Measurements from ENCODE around the gene WBP1L. TPM values are rescaled to one million over a fixed set of nuclear protein-coding genes. Genes with fewer than 3 reads are reported as not detected.
"Not testable (repeated sequence)": the region's sequence is repeated elsewhere in the genome, so short reads cannot be mapped to it uniquely, and the experiment has no call there.

WBP1L gene
- 31.7 TPM for polyA plus RNA-seq (2013, experiment 1 of 4)
- polyA plus RNA-seq (2013, experiment 2 of 4) = 37.3 TPM
- polyA plus RNA-seq (2013, experiment 3 of 4) = 23.9 TPM
- 28.6 TPM for polyA plus RNA-seq (2013, experiment 4 of 4)

GRCh38 chr10:102743588-102744373, at the start of gene WBP1L:
Gene WBP1L (plus strand): TSS chr10:102743948. CDS start chr10:102744054, 106 bp downstream.
- H3K27ac ChIP-seq (ENCODE audit: insufficient read depth, low read depth, low read length, poor library complexity, severe bottlenecking) = peak within 1 kb of the TSS; percentile 33

DNA sequence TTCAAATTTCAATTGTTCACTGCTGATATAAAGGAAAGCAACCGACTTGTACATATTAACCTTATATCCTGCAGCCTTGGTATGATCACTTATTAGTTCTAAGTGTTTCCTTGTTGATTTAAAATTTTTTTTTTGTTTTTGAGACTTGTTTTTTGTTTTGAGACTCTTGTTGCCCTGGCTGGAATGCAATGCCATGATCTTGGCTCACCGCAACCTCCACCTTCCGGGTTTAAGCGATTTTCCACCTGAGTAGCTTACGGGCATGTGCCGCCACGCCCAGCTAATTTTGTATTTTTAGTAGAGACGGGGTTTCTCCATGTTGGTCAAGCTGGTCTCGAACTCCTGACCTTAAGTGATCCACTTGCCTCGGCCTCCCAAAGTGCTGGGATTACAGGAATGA, 48.3 kb upstream of the WBP1L start:
- WGBS, 2 experiments = 92 to 94% methylated on average over 9 to 10 of the region's 10 CpGs
- H3K9me3 ChIP-seq (ENCODE audit: control insufficient read depth, low read length); H3K4me1 ChIP-seq (ENCODE audit: control insufficient read depth, insufficient read depth, low read length); H3K4me3 ChIP-seq (ENCODE audit: insufficient read depth, low read depth, low read length); H3K27me3 ChIP-seq (ENCODE audit: control insufficient read depth, insufficient read depth, low read length, poor library complexity, severe bottlenecking); H3K27ac ChIP-seq (ENCODE audit: insufficient read depth, low read depth, low read length, poor library complexity, severe bottlenecking): not testable (repeated sequence)
- H3K36me3 ChIP-seq (ENCODE audit: control insufficient read depth, insufficient read depth, low read length) = peaks cover 28% of the 10 kb centered on the region

More at GRCh38 chr10:102743588-102744373, at the start of gene WBP1L:
- H3K4me3 ChIP-seq (ENCODE audit: insufficient read depth, low read depth, low read length) = peak within 1 kb of the TSS; percentile 72
- no peaks in the 10 kb centered on the region for H3K36me3 ChIP-seq (ENCODE audit: control insufficient read depth, insufficient read depth, low read length)
- WGBS, 2 experiments = 1% methylated on average over 37 of the region's 37 CpGs
- no peaks in the 10 kb centered on the region for H3K27me3 ChIP-seq (ENCODE audit: control insufficient read depth, insufficient read depth, low read length, poor library complexity, severe bottlenecking)
- no peaks in the 10 kb centered on the region for H3K9me3 ChIP-seq (ENCODE audit: control insufficient read depth, low read length)
- H3K4me1 ChIP-seq (ENCODE audit: control insufficient read depth, insufficient read depth, low read length) = peaks cover 6% of the 10 kb centered on the region

GRCh38 chr10:102696736-102697135, 47.0 kb upstream of the WBP1L start:
- H3K27ac ChIP-seq (ENCODE audit: insufficient read depth, low read depth, low read length, poor library complexity, severe bottlenecking) = no peak overlapping the region
- H3K9me3 ChIP-seq (ENCODE audit: control insufficient read depth, low read length) = no peaks in the 10 kb centered on the region
- 96 to 99% methylated on average over 3 of the region's 3 CpGs for WGBS, 2 experiments
- peaks cover 28% of the 10 kb centered on the region for H3K36me3 ChIP-seq (ENCODE audit: control insufficient read depth, insufficient read depth, low read length)
- H3K4me1 ChIP-seq (ENCODE audit: control insufficient read depth, insufficient read depth, low read length) = no peaks in the 10 kb centered on the region
- no peak overlapping the region for H3K4me3 ChIP-seq (ENCODE audit: insufficient read depth, low read depth, low read length)
- H3K27me3 ChIP-seq (ENCODE audit: control insufficient read depth, insufficient read depth, low read length, poor library complexity, severe bottlenecking) = no peaks in the 10 kb centered on the region

DNA sequence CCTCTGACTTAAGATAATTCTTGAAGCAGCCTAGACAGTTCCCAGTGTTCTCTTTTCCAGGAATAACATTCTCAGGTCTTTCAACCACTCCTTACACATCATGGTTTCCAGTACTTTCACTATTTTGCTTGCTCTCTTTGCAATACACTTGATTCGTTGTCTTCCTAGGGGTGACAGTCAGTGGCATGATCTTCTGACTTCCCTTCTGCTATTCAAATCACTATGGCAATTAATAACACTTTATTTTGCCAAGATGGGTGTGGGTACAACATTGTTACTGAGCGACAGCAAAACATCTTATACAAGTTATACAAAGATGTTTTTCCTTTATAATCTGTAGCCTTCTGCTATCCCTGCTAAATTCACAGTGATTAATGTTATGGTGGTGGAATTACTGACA, 44.9 kb upstream of the WBP1L start:
- Histone ChIP-seq H3K9me3 (ENCODE audit: control insufficient read depth, low read length) (no peaks in the 10 kb centered on the region), H3K36me3 (ENCODE audit: control insufficient read depth, insufficient read depth, low read length) (peaks cover 32% of the 10 kb centered on the region), H3K27me3 (ENCODE audit: control insufficient read depth, insufficient read depth, low read length, poor library complexity, severe bottlenecking) (no peaks in the 10 kb centered on the region), H3K4me3 (ENCODE audit: insufficient read depth, low read depth, low read length) (no peak overlapping the region), H3K27ac (ENCODE audit: insufficient read depth, low read depth, low read length, poor library complexity, severe bottlenecking) (no peak overlapping the region), H3K4me1 (ENCODE audit: control insufficient read depth, insufficient read depth, low read length) (no peaks in the 10 kb centered on the region)
- 92 to 96% methylated on average over 1 to 2 of the region's 2 CpGs for WGBS, 2 experiments

DNA sequence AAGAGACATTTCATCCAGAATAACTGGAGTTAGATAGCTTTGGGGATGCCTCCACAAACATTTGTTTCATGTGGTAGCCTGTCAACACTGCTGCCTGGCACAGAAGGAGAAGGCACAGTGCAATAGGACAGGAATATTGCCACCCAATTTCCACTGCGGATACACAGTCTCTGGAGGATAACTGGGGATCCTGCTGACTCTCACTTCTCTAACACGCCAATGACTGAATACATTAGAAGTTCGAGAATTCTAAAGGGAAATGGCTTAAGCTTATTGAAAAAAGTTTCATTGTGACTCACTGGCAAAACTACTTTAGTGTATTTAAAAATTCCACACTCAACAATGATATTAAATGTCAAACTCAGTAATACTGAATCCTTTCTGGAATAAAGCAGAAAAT, 42.5 kb upstream of the WBP1L start:
- 95% methylated on average over 3 of the region's 3 CpGs for WGBS, 2 experiments
- Histone ChIP-seq H3K27me3 (ENCODE audit: control insufficient read depth, insufficient read depth, low read length, poor library complexity, severe bottlenecking) (no peaks in the 10 kb centered on the region), H3K9me3 (ENCODE audit: control insufficient read depth, low read length) (no peaks in the 10 kb centered on the region), H3K36me3 (ENCODE audit: control insufficient read depth, insufficient read depth, low read length) (peaks cover 32% of the 10 kb centered on the region), H3K4me1 (ENCODE audit: control insufficient read depth, insufficient read depth, low read length) (no peaks in the 10 kb centered on the region), H3K4me3 (ENCODE audit: insufficient read depth, low read depth, low read length) (no peak overlapping the region), H3K27ac (ENCODE audit: insufficient read depth, low read depth, low read length, poor library complexity, severe bottlenecking) (no peak overlapping the region)

DNA sequence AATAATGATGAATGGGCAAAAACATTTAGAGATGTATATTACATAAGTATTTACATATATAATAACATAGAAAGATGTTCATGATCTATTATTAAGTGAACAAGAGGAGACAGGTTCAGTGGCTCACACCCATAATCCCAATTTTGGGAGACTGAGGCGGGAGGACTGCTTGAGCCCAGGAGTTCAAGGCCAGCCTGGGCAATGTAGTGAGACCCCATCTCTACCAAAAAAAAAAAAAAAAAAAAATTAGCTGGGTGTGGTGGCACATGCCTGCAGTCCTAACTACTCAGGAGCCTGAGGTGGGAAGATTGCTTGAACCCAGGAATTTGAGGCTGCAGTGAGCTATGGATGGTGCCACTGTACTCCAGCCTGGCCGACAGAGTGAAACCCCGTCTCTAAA, 42.0 kb upstream of the WBP1L start:
- no peak overlapping the region for H3K27ac ChIP-seq (ENCODE audit: insufficient read depth, low read depth, low read length, poor library complexity, severe bottlenecking)
- H3K4me1 ChIP-seq (ENCODE audit: control insufficient read depth, insufficient read depth, low read length) = no peaks in the 10 kb centered on the region
- 94 to 100% methylated on average over 1 to 2 of the region's 3 CpGs for WGBS, 2 experiments
- H3K4me3 ChIP-seq (ENCODE audit: insufficient read depth, low read depth, low read length) = no peak overlapping the region
- H3K36me3 ChIP-seq (ENCODE audit: control insufficient read depth, insufficient read depth, low read length) = peaks cover 28% of the 10 kb centered on the region
- no peaks in the 10 kb centered on the region for H3K9me3 ChIP-seq (ENCODE audit: control insufficient read depth, low read length)
- H3K27me3 ChIP-seq (ENCODE audit: control insufficient read depth, insufficient read depth, low read length, poor library complexity, severe bottlenecking) = no peaks in the 10 kb centered on the region

GRCh38 chr10:102702742-102703141, 41.0 kb upstream of the WBP1L start:
- Histone ChIP-seq H3K27me3 (ENCODE audit: control insufficient read depth, insufficient read depth, low read length, poor library complexity, severe bottlenecking) (no peaks in the 10 kb centered on the region), H3K4me3 (ENCODE audit: insufficient read depth, low read depth, low read length) (no peak overlapping the region), H3K27ac (ENCODE audit: insufficient read depth, low read depth, low read length, poor library complexity, severe bottlenecking) (no peak overlapping the region), H3K36me3 (ENCODE audit: control insufficient read depth, insufficient read depth, low read length) (peaks cover 21% of the 10 kb centered on the region), H3K4me1 (ENCODE audit: control insufficient read depth, insufficient read depth, low read length) (no peaks in the 10 kb centered on the region), H3K9me3 (ENCODE audit: control insufficient read depth, low read length) (no peaks in the 10 kb centered on the region)
- 95 to 96% methylated on average over 2 of the region's 2 CpGs for WGBS, 2 experiments

DNA sequence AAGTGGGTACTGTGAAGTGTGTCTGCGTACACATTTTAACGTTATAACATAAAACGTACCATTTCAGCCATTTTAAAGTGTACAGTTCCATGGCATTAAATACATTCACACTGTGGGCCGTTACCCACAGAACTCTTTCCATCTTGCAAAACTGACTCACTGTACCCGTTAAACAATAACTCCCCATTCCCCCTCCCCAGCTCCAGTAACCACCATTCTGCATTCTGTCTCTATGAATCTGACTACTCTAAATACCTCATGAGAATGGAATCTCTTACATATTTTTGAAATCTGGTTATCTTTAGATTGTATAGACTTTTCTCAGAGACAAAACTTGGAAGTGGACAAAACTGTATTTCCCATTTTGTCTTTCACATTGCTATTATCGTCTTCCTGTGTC, 38.8 kb upstream of the WBP1L start:
- H3K9me3 ChIP-seq (ENCODE audit: control insufficient read depth, low read length) = no peaks in the 10 kb centered on the region
- WGBS, 2 experiments = 94 to 98% methylated on average over 6 of the region's 6 CpGs
- H3K36me3 ChIP-seq (ENCODE audit: control insufficient read depth, insufficient read depth, low read length) = peaks cover 9% of the 10 kb centered on the region
- H3K4me1 ChIP-seq (ENCODE audit: control insufficient read depth, insufficient read depth, low read length) = no peaks in the 10 kb centered on the region
- H3K4me3 ChIP-seq (ENCODE audit: insufficient read depth, low read depth, low read length) = no peak overlapping the region
- no peaks in the 10 kb centered on the region for H3K27me3 ChIP-seq (ENCODE audit: control insufficient read depth, insufficient read depth, low read length, poor library complexity, severe bottlenecking)
- no peak overlapping the region for H3K27ac ChIP-seq (ENCODE audit: insufficient read depth, low read depth, low read length, poor library complexity, severe bottlenecking)

DNA sequence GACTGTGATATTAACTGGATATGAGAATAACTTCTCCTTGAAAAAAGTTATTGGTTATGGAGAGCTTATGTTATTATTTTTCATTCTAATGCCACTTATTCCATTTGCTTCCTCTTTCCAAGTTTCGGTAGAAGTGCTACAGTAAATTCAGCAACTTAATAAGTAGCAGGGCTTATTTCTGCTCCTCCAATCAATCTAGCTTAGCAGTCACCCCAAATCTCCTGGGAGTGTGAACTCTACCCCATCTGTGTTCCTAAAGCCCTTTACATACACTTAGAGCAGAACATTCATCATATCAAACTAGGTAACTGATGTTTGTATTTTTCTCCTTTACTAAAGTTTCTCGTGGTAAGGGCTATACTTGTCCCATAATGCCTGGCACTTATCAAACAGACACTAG, 38.2 kb upstream of the WBP1L start:
- peaks cover under 1% of the 10 kb centered on the region for H3K4me1 ChIP-seq (ENCODE audit: control insufficient read depth, insufficient read depth, low read length)
- no peaks in the 10 kb centered on the region for H3K9me3 ChIP-seq (ENCODE audit: control insufficient read depth, low read length)
- 89 to 100% methylated on average over 1 to 2 of the region's 2 CpGs for WGBS, 2 experiments
- no peak overlapping the region for H3K27ac ChIP-seq (ENCODE audit: insufficient read depth, low read depth, low read length, poor library complexity, severe bottlenecking)
- no peak overlapping the region for H3K4me3 ChIP-seq (ENCODE audit: insufficient read depth, low read depth, low read length)
- H3K27me3 ChIP-seq (ENCODE audit: control insufficient read depth, insufficient read depth, low read length, poor library complexity, severe bottlenecking) = no peaks in the 10 kb centered on the region
- H3K36me3 ChIP-seq (ENCODE audit: control insufficient read depth, insufficient read depth, low read length) = peaks cover 9% of the 10 kb centered on the region

DNA sequence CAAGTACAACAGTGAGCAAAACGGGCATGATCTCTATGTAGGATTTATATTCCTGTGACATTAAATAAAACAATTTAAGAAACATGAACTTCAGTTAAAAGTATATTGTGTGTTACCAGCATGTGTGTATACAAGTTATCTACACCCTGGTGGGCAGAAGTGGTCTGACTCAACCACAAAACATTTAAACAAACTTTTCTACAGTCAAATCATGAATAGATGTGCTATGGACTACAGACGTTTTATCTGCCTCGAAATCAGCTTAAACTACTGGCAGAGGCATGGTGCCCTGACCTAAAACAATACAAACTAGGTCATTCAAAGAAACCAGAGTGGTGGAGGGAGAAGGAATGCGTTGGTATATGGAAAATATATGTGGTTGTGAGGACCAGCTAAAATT, 33.1 kb upstream of the WBP1L start:
- Histone ChIP-seq H3K27me3 (ENCODE audit: control insufficient read depth, insufficient read depth, low read length, poor library complexity, severe bottlenecking) (no peaks in the 10 kb centered on the region), H3K36me3 (ENCODE audit: control insufficient read depth, insufficient read depth, low read length) (no peaks in the 10 kb centered on the region), H3K4me1 (ENCODE audit: control insufficient read depth, insufficient read depth, low read length) (peaks cover 15% of the 10 kb centered on the region), H3K4me3 (ENCODE audit: insufficient read depth, low read depth, low read length) (no peak overlapping the region), H3K9me3 (ENCODE audit: control insufficient read depth, low read length) (no peaks in the 10 kb centered on the region), H3K27ac (ENCODE audit: insufficient read depth, low read depth, low read length, poor library complexity, severe bottlenecking) (no peak overlapping the region)
- WGBS, 2 experiments = 80 to 81% methylated on average over 3 of the region's 4 CpGs
